CD4-positive, alpha-beta T cell treated with Interleukin-4 for 1 hour (primary cell): ENCODE data around the gene DLGAP3.

Experiments
- DNase-seq, 2 donors: peaks; one replicate each; pipeline ENCODE4 v3.0.0-alpha.2; 2020 to 2022

The DLGAP3 gene

DNA sequence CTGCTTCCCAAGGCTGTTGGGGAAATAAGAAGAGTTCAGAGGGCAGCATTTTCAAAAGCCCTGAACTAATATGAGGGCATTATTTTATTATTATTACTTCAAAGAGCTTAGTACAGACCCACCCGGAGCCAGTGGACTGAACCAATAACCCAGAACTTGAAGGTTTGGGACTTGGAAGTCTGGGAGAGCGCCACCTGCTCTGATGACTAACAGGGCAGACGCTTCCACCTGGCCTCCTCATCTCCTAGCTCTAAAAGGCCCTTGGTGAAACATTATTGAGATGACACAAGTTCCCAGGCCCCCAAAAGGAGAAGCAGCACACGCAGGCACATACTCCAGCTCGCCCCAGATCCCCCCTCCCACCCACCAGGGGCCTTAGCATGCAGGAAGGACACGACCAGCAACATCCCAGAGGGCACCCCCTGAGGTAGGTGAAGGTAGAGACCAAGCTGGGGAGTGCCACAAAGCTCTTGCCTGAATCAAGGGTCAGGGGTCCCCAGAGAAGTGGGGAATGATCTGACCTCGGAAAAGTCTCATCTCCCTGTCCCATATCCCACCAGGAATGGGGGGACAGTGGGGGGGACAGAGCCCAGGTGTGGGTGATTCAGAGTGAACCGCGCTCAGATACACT, 1.3 kb downstream of the DLGAP3 start:
- no peak for DNase-seq

DNA sequence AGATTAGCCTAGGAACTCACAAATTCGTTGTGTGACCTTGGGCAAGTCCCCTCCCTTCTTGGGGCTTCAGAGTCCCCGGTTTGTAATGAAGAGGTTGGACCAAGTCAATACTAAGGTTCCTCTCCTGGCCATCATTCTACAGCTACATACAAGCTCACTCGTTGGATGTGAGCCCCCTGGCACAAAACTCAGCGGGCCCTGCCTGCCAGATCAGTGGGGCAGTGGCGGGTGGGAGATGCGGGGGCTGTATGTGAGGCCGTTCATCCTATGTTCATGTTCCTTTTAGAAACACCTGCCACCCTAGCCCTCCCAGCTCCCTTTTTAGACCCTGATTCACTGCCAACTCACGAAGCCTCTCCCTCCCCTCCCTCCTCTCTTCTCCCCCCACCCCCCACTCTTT, 2.1 kb downstream of the DLGAP3 start:
- no peak for DNase-seq

DNA sequence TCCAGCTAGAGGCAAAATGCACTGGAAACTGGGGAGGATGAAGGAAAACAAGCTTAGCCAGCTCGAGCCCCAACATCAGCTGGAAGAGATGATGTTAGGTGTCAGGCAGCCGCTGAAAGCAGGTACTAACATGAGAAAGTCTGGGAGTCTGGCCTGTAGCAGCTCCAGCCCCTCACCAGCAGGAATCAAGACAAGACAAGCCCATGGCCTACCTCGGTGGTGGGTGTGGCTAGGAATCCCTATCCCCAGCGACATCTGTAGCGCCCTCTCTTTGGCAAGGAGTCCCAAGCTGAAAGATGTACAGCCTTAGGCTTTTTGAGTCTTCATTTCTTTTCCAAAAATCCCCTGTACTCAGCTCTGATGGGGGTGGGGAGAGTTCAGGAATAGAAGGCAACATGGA, 2.6 kb downstream of the DLGAP3 start:
- no peak for DNase-seq

DNA sequence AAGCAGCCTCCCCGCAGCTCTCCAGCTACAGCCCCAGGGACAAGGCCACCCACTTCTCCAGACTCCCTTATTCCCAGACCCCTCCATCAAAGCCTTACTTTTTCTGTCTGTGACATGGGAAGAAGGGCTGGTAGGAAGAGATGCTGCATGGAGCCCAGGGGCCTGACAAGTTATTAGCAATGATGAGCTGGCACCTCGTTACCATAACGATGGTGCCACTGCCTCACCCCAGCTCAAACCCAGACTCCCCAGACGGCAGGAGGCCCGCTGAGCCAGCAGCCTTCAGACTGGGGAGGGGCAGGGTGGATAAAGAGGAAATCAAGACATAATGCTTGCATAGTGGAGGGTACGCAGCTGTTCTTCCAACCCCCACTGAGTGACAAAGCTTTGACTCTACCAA, 3.3 kb downstream of the DLGAP3 start:
- DNase-seq = no peak

DNA sequence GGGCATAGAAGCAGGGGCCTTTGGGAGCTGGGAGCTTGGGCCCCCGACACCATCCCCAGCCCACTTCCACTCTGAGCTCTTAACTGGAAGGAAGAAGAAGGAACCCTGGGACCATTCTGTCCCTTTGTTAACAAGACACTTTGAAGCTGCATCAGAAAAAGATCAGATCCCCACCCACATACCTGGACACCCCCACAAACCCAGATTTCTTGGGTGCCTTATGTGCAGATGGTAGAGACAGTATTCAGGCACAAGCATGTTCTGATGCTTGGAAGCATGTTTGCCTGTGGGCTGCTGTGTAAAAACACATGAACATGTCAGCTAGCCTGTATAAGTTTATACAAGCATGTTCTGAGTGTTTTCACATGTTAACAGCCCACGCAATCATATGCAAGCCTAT, 3.7 kb downstream of the DLGAP3 start:
- no peak for DNase-seq

DNA sequence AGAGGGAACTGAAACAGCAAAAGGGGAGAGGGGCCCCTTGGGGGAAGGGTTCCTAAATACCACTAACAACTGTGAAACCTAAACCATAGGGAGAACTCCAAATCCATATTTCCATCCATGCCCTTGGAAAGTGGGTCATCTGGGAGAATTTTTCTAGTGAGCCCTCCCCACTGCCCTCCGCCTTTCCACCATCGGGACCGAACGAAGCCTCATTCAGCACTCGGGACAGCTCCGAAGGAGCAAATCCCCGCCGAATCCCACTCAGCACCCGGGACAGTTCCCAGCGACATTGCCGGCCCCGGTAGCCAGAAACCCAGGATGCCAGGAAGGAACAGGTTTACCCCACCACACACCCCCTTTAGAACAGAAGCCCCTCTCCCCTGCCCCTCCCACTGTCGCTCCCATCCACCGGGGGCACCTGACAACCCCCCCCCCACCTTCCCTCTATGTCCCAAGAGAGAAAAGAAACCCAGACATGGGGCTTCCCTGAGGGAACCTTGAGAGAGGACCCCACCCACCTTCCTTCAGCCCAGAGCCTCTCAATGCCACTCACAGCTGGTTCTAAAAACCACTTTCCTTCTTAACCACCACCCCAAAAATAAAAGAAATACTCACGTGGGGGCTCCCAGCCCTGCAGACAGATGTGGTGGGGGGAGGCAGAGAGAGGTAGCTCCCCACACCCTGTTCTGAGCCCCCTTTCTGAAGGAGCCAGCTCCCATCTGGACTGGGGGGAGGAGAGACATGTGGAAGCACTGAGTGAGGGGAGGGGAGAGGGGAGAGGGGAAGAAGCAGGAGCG, 4.5 kb downstream of the DLGAP3 start:
- peak; percentile 27 to 39 for DNase-seq

DNA sequence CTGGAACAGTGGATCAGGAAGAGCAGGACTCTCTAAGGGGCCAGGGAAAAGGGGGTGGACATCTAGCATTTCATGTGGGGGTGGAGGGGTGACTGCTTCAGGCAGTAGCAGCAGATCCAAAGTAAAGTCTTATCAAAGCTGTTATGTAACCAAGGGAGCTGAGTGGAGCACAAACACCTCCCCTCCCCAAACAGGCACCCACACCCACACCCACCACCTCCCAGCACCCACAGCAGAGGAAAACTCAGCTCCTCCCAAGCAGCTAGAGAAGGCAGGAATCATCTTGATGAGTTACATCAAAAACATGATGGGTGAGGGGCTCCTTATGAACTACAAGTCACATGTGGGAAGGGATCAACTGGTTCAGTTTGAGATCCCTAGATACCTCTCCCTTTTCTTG, 6.0 kb downstream of the DLGAP3 start:
- DNase-seq = no peak

DNA sequence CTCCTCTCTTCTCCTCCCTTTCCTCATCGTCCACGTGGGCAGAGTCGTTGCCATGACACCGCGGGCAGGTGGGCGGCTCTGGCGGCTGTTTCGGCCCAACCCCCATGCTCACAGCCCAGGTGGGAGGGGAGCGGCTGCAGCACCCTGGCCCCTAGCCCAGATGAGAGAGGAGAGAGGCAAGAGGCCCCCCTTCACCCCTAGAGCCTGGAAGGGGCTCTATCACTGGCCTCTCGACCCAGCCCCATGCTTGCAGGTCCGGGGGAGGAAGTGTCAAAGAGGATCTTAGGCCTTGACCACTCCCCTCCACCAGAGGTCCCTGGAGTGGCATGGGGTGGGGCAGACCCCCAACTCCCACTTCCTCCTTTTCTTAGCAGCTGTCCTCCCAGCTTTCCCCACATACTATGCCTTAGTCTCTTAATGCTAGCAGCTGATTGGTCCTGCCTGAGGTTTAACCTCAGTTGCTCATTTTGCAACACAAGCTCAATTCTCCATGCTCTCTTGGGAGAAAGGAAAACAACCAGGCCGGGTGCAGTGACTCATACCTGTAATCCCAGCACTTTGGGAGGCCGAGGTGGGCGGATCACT, 10.4 kb downstream of the DLGAP3 start:
- peak in 1 of 2 donors; percentile 47 for DNase-seq

DNA sequence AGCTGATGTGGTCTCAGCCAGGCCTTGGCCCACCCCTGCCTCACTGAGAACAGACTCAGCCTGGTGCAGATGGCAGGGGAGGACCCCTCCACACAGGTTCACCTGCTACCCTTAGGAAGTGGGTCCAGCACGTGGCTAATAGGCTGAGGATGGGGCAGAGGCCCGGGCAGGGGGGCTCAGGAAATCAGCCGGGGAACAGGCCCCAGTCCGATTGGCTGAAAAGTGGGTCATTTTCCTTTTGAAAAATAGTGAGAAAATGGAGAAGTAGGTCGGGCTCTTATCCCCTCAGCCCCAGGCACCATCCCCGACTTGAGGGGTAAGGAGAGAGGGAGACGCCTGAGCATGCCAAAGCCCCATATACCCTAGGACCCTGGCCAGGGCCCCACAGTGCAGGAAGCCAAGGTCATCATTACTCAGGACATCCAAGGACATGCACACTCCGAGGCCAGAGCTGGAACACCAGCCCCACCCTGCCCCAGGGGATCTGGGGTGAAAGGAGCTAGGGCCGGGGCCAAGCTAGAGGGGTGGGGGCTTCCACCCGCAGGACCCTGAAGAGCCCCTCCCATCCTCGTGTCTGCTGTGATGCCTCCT, 11.0 kb downstream of the DLGAP3 start:
- DNase-seq = no peak

DNA sequence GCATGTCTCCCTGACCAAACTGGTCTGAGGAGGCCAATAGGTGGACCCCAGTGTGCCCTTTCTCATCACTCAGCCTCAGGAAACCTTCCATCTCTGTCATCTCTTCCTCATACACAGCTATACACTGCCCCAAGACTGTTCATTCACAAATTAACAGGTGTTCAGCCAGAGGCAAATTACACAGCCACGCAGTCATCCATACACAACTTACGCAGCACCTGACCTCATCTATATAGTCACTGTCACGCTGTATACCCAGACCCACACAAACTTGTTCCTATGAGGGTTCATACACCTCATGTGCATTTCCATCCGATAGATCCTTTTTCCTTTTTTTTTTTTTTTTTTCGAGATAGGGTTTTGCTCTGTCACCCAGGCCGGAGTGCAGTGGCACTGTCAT, 12.4 kb downstream of the DLGAP3 start:
- no peak for DNase-seq

DNA sequence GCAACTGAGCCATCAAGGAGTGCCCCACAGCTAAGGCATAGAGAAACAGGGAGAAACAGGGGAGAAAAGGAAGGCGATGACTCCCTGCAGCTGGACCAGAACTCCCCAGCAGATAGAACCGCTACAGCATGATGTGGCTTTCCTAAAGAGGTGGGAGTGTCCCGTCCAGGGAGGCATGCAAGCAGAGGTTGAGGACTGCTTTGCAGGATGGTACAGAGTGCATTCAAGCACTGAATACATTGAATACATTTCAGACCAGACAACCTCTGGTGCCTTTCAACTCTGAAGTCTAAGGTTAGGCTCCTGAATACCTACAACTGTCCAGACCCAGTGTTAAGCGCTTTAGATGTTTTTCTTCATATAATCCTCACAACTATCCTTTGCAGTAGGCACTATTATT, 13.3 kb downstream of the DLGAP3 start:
- DNase-seq = no peak

DNA sequence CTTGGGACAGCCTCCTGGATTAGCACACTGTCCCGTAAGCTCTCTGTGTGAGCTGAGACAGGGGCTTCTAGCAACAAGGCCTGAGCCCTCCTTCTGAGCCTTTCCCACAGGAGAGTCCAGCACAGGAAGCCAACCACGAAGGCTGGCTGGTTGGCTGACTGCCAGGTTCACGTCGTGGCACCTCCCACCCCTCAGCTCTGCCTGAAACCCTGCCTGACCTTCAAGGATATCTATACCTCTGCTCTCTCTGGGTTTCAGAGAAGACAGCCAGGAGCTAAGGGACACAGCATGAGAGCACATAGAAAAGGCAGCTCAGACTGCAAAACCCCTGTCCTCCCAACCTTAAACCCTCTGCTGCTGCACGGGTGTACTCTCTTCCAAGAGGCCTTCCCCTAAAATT, 13.9 kb downstream of the DLGAP3 start:
- DNase-seq = no peak

DNA sequence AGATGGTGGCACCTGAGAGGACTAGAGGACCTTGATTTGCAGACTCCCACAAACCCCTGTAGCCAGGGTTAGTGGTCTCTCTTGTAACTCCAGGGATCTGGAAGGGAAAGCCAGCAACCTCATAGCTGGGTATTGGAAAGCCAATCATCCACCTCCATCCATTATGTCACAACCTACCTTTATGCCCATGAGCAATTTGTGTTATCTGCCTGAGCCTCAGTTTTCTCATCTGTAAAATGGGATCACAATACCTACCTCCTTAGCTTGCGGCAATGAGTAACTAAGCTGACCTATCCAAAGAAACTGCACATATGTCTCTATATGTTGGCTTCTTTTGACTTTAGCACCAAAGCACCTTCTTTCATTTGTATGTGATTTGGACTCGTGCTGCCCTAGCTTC, 14.5 kb downstream of the DLGAP3 start:
- DNase-seq = no peak

DNA sequence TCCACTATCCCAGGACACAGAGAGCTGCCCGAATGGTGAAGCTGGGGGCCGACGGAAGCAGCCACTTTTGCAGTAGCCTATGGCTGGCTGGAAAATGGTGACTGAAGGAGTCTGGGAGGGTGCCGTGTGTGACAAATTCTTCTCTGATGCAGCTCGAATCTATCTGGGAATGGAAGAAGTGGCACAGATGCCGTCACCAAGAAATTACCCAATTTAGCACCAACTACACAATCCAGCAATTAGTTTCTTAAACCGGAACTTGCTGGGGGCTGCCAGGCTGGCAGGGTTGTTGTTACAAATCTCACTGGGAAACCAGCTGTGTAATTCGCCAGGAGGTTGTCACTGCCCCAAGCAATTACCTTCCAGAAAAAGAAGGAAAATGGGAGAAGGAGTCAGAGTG, 18.0 kb downstream of the DLGAP3 start:
- no peak for DNase-seq

DNA sequence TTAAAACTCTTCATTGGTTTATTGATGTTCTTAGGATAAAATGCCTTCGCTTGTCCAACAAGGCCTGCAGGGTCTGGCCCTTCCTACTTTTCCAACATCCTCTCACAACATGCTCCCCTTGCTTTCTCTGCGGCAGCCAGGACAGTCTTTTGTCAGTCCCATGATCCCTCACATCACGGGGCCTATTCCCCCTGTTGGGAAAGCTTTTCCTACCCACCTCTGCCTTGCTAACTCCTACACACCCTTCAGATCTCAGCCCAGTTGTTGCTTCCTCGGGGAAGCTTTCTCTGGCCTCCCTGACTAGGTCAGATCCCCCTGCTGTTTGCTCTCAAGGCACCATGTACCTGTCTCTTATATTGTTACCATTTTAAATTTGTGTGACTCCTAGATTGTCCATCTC, 19.0 kb downstream of the DLGAP3 start:
- DNase-seq = no peak

DNA sequence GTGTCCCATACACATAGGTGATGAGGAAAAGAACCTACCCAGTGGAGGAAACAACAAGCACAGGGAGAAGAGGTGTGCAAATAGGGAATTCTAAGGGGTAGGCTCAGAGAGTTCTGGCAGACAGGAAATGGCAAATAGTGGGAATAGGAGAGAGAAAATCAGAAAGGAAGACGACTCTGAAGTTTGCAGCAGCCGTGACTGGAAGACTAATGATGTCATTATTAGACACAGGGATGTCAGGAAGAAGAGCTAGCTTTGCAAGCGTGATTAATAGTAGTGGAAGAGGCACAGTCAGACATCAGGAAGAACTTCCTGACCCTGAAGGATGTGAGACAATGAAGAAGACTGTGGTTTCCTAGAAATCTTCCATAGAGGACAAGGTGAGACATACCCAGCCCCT, 21.1 kb downstream of the DLGAP3 start:
- no peak for DNase-seq

DNA sequence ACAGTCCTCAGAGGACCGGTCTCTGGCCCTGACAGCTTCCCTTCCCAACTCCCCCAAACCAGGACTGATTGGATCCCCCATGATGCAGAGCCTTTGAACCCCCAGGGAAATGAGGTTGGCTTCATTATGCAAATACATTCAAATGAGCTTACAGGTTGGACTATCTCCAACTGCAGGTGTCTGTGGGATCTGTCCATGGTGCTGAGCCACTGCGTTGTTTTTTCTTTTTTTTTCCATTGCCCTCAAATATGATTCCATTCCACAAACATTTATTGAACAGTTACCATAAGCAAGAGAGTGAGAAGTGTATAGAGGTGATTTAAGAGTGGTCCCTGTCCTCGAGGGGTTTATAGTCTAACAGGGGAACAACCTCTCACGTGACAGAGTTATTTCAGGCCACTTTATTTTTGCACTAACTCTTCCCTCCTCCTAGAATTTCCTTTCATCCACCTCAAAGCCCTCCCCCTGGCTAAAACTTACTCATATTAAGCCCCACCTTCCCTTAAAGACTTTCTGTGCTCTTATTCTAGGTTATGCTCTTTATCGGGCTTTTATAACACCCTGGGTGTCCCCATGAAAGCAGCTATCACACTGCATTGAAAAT, 21.9 kb downstream of the DLGAP3 start:
- DNase-seq = no peak

DNA sequence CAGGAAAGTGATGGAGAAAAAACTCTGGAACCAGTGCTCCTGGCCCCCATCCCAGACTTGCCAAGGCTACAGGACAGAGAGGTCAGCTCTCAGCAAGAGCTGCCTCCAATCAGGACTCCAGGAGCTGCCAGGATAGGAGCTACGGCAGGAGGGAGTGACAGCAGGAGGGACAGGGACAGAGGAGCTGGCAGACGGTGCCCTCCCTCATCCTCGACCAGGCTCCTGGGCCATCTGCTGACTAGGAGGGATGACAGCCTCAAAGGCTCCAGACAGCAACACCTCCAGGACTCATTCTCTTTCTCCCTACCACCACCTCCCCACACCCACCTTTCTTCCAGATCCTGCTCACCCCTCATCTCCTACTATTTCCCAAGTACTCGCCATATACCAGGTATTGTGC, 22.7 kb downstream of the DLGAP3 start:
- no peak for DNase-seq

DNA sequence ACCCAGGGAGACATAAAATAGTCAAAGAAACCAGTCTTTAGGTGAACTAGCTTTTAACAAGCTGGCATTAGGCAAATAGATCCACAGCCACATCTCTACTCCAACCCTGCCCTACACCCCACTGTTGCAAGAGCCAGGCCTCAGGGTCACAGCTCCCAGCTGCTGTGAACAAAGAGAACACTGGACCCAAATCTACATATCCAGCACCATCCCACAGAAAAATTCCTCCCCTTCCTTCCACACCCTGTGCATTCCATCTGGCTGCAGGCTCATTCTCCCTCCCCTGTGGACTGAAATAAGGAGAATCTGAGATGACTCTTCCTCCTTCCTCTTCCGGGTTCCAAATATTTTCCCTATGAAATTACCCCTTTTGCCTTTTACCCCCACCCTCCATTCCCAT, 23.2 kb downstream of the DLGAP3 start:
- no peak for DNase-seq

DNA sequence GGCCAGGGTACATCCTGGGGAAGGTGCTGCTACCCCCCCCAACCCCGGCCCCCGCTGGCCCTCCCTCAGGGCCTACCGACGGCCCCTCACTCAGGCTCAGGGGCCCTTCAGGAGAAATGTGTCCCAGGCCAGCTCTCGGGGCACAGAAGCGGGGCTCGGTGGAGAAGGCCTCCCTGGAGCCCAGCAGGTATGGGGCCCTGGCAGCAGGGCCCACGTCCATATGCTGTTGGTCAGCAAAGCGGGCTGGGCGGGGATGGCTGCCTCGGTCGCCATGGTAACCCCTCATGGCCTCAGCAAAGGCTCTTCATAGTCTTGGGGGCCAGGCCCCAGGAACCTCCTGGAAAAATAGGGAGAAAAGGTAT, 24.4 kb downstream of the DLGAP3 start:
- DNase-seq = no peak

DNA sequence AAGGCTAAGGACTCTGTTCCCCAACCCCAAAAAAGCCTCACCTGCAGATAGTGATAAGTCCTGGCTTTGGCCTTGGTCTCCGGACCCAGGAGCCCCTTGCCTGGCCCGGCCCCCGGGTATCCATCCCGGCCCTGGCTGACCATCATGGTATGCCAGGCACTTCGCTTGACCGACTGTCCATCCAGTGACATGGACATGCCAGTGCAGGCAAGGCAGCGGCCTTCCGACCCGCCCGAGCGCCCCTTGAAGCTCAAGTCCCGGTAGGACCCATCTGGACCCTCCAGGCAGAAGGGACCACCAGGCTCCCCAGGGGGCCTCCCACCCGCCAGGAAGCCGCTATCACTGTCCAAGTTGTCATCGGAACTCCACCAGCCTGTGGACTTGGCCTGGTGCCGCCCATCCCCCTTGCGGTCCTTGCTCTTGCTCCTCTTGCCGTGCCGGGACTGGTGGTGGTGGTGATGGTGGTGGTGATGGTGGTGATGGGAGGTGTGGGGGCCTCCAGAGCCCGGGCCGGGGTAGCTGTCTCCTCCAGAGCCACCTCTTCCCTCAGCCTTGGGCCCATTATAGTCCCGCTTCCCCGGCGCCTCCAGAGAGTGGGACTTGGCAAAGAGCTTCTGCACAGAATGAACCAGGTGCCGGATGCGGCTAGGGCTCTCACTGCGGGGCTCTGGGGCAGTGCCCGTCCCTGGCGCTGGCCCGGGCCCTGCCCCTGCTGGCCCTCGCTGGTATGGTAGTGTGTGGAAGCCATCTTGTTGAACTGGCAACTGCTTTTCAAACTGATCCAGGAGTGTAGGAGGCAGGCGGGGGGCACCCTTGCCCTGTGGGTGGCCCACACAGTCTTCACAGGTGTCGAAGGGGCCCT, 25.0 kb downstream of the DLGAP3 start:
- DNase-seq = no peak

DNA sequence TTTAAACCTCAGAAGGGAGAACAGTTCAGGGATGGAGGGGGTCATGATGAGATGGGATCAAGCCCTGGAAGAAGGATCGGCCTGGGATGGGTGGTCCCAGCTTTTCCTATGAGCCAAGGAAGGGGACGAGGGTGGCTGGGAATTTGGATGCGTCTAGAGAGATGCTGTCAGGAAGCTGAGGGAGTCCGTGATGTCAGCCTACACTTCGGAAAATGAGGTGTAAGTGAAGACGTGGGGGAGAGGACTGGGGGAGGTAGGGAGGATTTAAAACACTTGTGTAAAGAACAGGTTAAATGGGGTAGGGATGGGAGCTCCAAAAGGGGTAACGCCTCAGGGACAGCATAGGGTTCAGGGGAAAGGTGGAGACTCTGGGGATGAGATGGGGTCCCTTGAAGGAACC, 27.5 kb downstream of the DLGAP3 start:
- no peak for DNase-seq
